ENCODE results near the gene DBP.

DBP gene

GRCh38 chr19:48670699-48671445 is 33.7 kb upstream of the DBP start:
- intact Hi-C loops (cut with DNase I; ENCODE audit: low total_unique reads) = no loop called here
- peaks cover 0 to 9% (median 3%) of the 10 kb centered on the region in 4 donors for H3K4me1 ChIP-seq
- DNase-seq = no peak
- no peak overlapping the region for H3K4me3 ChIP-seq
- no peaks in the 10 kb centered on the region for H3K36me3 ChIP-seq
- no peaks in the 10 kb centered on the region for H3K27me3 ChIP-seq
- no peak overlapping the region for H3K27ac ChIP-seq
- H3K9me3 ChIP-seq = no peaks in the 10 kb centered on the region
- no peak for TF ChIP-seq CTCF (IDR thresholded peaks at IDR 0.05)

- Histone ChIP-seq H3K4me1 (peaks cover 0 to 2% (median under 1%) of the 10 kb centered on the region in 4 donors), H3K9me3 (no peaks in the 10 kb centered on the region), H3K4me3 (no peak overlapping the region), H3K27ac (no peak overlapping the region), H3K36me3 (no peaks in the 10 kb centered on the region), H3K27me3 (no peaks in the 10 kb centered on the region)
- no peak for DNase-seq
- no peak for TF ChIP-seq CTCF (IDR thresholded peaks at IDR 0.05)
- intact Hi-C loops (cut with DNase I; ENCODE audit: low total_unique reads) = no loop called here
Measured at GRCh38 chr19:48669903-48670668, 32.9 kb upstream of the DBP start.

GRCh38 chr19:48668761-48669160 is 31.6 kb upstream of the DBP start:
- Histone ChIP-seq H3K36me3 (no peaks in the 10 kb centered on the region), H3K27me3 (no peaks in the 10 kb centered on the region), H3K4me1 (no peaks in the 10 kb centered on the region), H3K4me3 (no peak overlapping the region), H3K9me3 (no peaks in the 10 kb centered on the region), H3K27ac (no peak overlapping the region)
- intact Hi-C loops (cut with DNase I; ENCODE audit: low total_unique reads) = no loop called here
- no peak for TF ChIP-seq CTCF (IDR thresholded peaks at IDR 0.05)
- no peak for DNase-seq

- TF ChIP-seq CTCF (IDR thresholded peaks at IDR 0.05) = no peak
- H3K36me3 ChIP-seq = no peaks in the 10 kb centered on the region
- H3K27ac ChIP-seq = no peak overlapping the region
- H3K4me3 ChIP-seq = no peak overlapping the region
- H3K4me1 ChIP-seq = no peaks in the 10 kb centered on the region
- intact Hi-C loops (cut with DNase I; ENCODE audit: low total_unique reads) = no loop called here
- H3K27me3 ChIP-seq = no peaks in the 10 kb centered on the region
- H3K9me3 ChIP-seq = no peaks in the 10 kb centered on the region
- DNase-seq = no peak
Measured at GRCh38 chr19:48668332-48668731, 31.2 kb upstream of the DBP start.

GRCh38 chr19:48665786-48666185 is 28.6 kb upstream of the DBP start:
- H3K9me3 ChIP-seq = no peaks in the 10 kb centered on the region
- intact Hi-C loops (cut with DNase I; ENCODE audit: low total_unique reads) = no loop called here

More at GRCh38 chr19:48665786-48666185, 28.6 kb upstream of the DBP start:
- no peak overlapping the region for H3K4me3 ChIP-seq
- no peaks in the 10 kb centered on the region for H3K36me3 ChIP-seq
- peaks cover 0 to 7% (median 2%) of the 10 kb centered on the region in 4 donors for H3K4me1 ChIP-seq
- no peaks in the 10 kb centered on the region for H3K27me3 ChIP-seq
- H3K27ac ChIP-seq = no peak overlapping the region
- TF ChIP-seq CTCF (IDR thresholded peaks at IDR 0.05) = no peak
- DNase-seq = no peak

All from tibial artery (tissue), 4 donors.